GM21390 (cell line): ENCODE data around the gene PLVAP.

Source experiments
- ATAC-seq: cut with Tn5 transposase; IDR thresholded peaks from one replicate; pipeline ENCODE4 v1.9.1; 2021; ENCODE audit not compliant: unreplicated experiment

The PLVAP gene

GRCh38 chr19:17359905-17360800 is 17.0 kb downstream of the PLVAP start:
- ATAC-seq: no peak

- no peak for ATAC-seq
Observed at GRCh38 chr19:17358395-17358794, 18.7 kb downstream of the PLVAP start.

GRCh38 chr19:17357724-17358123 is 19.4 kb downstream of the PLVAP start:
- ATAC-seq: no peak

- ATAC-seq: no peak
Observed at GRCh38 chr19:17357078-17357666, 20.0 kb downstream of the PLVAP start.

GRCh38 chr19:17353386-17353785 is 23.8 kb downstream of the PLVAP start:
- ATAC-seq: no peak

- ATAC-seq: no peak
Observed at GRCh38 chr19:17352608-17353280, 24.4 kb downstream of the PLVAP start.

GRCh38 chr19:17351815-17352435 is 25.2 kb downstream of the PLVAP start:
- no peak for ATAC-seq

- no peak for ATAC-seq
Observed at GRCh38 chr19:17348700-17349099, 28.4 kb downstream of the PLVAP start.

GRCh38 chr19:17347877-17348276 is 29.3 kb downstream of the PLVAP start:
- ATAC-seq: no peak

- no peak for ATAC-seq
Observed at GRCh38 chr19:17347361-17347760, 29.8 kb downstream of the PLVAP start.

- no peak for ATAC-seq
Observed at GRCh38 chr19:17346109-17346671, 31.0 kb downstream of the PLVAP start.

GRCh38 chr19:17341845-17342244 is 35.3 kb downstream of the PLVAP start:
- ATAC-seq: no peak

- no peak for ATAC-seq
Observed at GRCh38 chr19:17341386-17341785, 35.8 kb downstream of the PLVAP start.

GRCh38 chr19:17340871-17341357 is 36.2 kb downstream of the PLVAP start:
- no peak for ATAC-seq

- no peak for ATAC-seq
Observed at GRCh38 chr19:17340302-17340870, 36.8 kb downstream of the PLVAP start.

GRCh38 chr19:17339088-17339741 is 37.9 kb downstream of the PLVAP start:
- no peak for ATAC-seq

GRCh38 chr19:17338433-17339078 is 38.6 kb downstream of the PLVAP start:
- ATAC-seq: no peak

- ATAC-seq: no peak
Observed at GRCh38 chr19:17337675-17338432, 39.3 kb downstream of the PLVAP start.
